ENCODE data around the gene HSPB9. TPM values are rescaled to one million over a fixed set of nuclear protein-coding genes. Genes with fewer than 3 reads are reported as not detected.

The HSPB9 gene
- total and polyA plus RNA-seq, 2 of the 8 experiments (the other 6 are each of a cell fraction or from before 2014, with no cell fraction given) = 0.27 to 0.30 TPM

- Histone ChIP-seq H2AK5ac (ENCODE audit: low read depth, low read length) (no peak overlapping the region), H4K8ac (ENCODE audit: extremely low read depth, insufficient read depth, low read length) (peak overlapping the region; percentile 74; the same call in 1 of the 2 replicates), H3K23ac (ENCODE audit: insufficient read length) (no peak overlapping the region), H2BK12ac (ENCODE audit: low read depth, low read length) (no peak overlapping the region), H4K20me1 (replicated peaks in 1 of 2; ENCODE audit: control insufficient read depth in 1 of 2, insufficient read depth in 2 of 2, low read length in 2 of 2) (no peaks in the 10 kb centered on the region), H2BK120ac (replicated peaks; ENCODE audit: low read depth, low read length) (no peak overlapping the region), H2BK15ac (ENCODE audit: low read length) (no peak overlapping the region), H2BK5ac (ENCODE audit: low read depth, low read length) (no peak overlapping the region), H3K18ac (ENCODE audit: extremely low read depth, low read length) (no peak overlapping the region), H3K4me1 (replicated peaks in 1 of 4; ENCODE audit: control insufficient read depth in 3 of 4, insufficient read depth in 4 of 4, low read length in 3 of 4) (no peaks in the 10 kb centered on the region; a peak in 2 of 7 replicates), H4K5ac (ENCODE audit: insufficient read length, low read depth, low read length) (no peak overlapping the region), H3K27me3 (replicated peaks in 1 of 4; ENCODE audit: control insufficient read depth in 3 of 4, extremely low read depth in 1 of 4, insufficient read depth in 3 of 4, low read length in 3 of 4) (no peaks in the 10 kb centered on the region), H3K9me3 (ENCODE audit: insufficient read depth in 2 of 2, low read depth in 1 of 2, low read length in 1 of 2) (no peaks in the 10 kb centered on the region), H3K9ac (replicated peaks in 1 of 4; ENCODE audit: extremely low read depth in 1 of 4, low read depth in 3 of 4, low read length in 3 of 4) (no peak overlapping the region), H2AFZ (ENCODE audit: low read length) (no peak overlapping the region), H3K4me3 (ENCODE audit: extremely low read depth in 1 of 4, insufficient read depth in 2 of 4, low read depth in 3 of 4, low read length in 4 of 4) (no peak overlapping the region), H3K79me1 (ENCODE audit: low read depth, low read length) (no peaks in the 10 kb centered on the region), H2BK20ac (ENCODE audit: low read length) (no peak overlapping the region), H3K36me3 (ENCODE audit: control insufficient read depth in 2 of 4, insufficient read depth in 4 of 4, low read length in 3 of 4) (no peaks in the 10 kb centered on the region), H3K4me2 (ENCODE audit: insufficient read depth in 1 of 2, low read depth in 2 of 2, low read length in 2 of 2) (no peak overlapping the region), H3K79me2 (ENCODE audit: control insufficient read depth in 1 of 2, insufficient read depth in 2 of 2, low read length in 2 of 2) (no peaks in the 10 kb centered on the region), H3K23me2 (ENCODE audit: low read depth, low read length) (no peaks in the 10 kb centered on the region), H4K91ac (replicated peaks; ENCODE audit: insufficient read length, low read length) (no peak overlapping the region), H3K4ac (replicated peaks; ENCODE audit: insufficient read length, low read depth, low read length) (no peak overlapping the region), H3K56ac (replicated peaks; ENCODE audit: insufficient read length, low read depth, low read length) (no peak overlapping the region), H3K27ac (ENCODE audit: low read depth, low read length) (no peak overlapping the region), H3K14ac (ENCODE audit: insufficient read length) (no peak overlapping the region)
- ChIA-PET CTCF (ENCODE audit: partially characterized antibody) (interaction anchor here (1.0 to 3.9 kb wide), 23 partner anchors 8 to 146 kb away, joined by 3 to 34 read pairs (median 6); partner anchors contain the start of genes DHX58, HSPB9 and KCNH4), POLR2A (ENCODE audit: partially characterized antibody) (no interaction called here)
- TF ChIP-seq CEBPB (IDR thresholded peaks at IDR 0.05; ENCODE audit: low read depth, low read length) = no peak
- no peak for FAIRE-seq
- 93% methylated on average over 20 of the region's 22 CpGs; no CpG with 5 or more reads in 1 of the 2 experiments for WGBS, 2 experiments (ENCODE audit: extremely low coverage in 1 of 2, insufficient coverage in 1 of 2, insufficient read length in 1 of 2, insufficient replicate concordance in 2 of 2, low coverage in 1 of 2, low lambda C conversion rate in 2 of 2, missing lambda C conversion rate in 1 of 2)
- no peak for DNase-seq (ENCODE audit: low read depth in 1 of 2, low spot score in 2 of 2)
Observed at GRCh38 chr17:42163696-42164407, 41.2 kb downstream of the HSPB9 start.

Measured in H1 (cell line).